OCI-LY3 (cell line): ENCODE measurements around the gene RNF17.
A peak's percentile ranks its signal among the peaks of the same experiment; 100 is the strongest.

Experiments
- H2AFZ ChIP-seq: fragments of 200-600, 300-600 bp; shearing (Covaris generic); 2 replicates; pipeline ENCODE4 v1.6.0; 2014; ENCODE audit warnings: antibody characterized with exemption, low read depth, low read length
- H3K27ac ChIP-seq: fragments of 200-600, 300-600 bp; sonication (generic); 2 replicates; pipeline ENCODE4 v1.5.1; 2014; ENCODE audit warnings: mild to moderate bottlenecking, low read length, moderate library complexity, mixed read lengths
- H3K27me3 ChIP-seq: fragments of 200-600, 300-600 bp; sonication (generic); 2 replicates; pipeline ENCODE4 v1.6.1; 2014; ENCODE audit warnings: low read depth, low read length, mixed read lengths
- H3K36me3 ChIP-seq: fragments of 200-600, 300-600 bp; sonication (generic); replicated peaks from 2 replicates; pipeline ENCODE3; 2014; ENCODE audit warnings: low read depth, low read length, mixed read lengths
- H3K4me1 ChIP-seq: fragments of 300-600, 200-600 bp; sonication (generic); 2 replicates; pipeline ENCODE4 v1.6.1; 2014; ENCODE audit warnings: low read length, mixed read lengths
- H3K4me2 ChIP-seq: fragments of 200-600, 300-600 bp; sonication (generic); 2 replicates; pipeline ENCODE4 v1.6.1; 2014; ENCODE audit warnings: low read length, mixed read lengths
- H3K4me3 ChIP-seq: fragments of 300-600, 200-600 bp; sonication (generic); 2 replicates; pipeline ENCODE4 v1.5.1; 2014; ENCODE audit warnings: antibody characterized with exemption, mild to moderate bottlenecking, low read length, moderate library complexity
- H3K79me2 ChIP-seq: fragments of 300-600, 200-600 bp; shearing (Covaris generic); 2 replicates; pipeline ENCODE4 v1.6.1; 2014; ENCODE audit warnings: mild to moderate bottlenecking, low read length, mixed read lengths
- H3K9ac ChIP-seq: fragments of 300-600, 200-600 bp; shearing (Covaris generic); 2 replicates; pipeline ENCODE4 v1.6.0; 2014; ENCODE audit warnings: mild to moderate bottlenecking, low read length, moderate library complexity
- H3K9me3 ChIP-seq: fragments of 200-600, 300-600 bp; shearing (Covaris generic); 2 replicates; pipeline ENCODE4 v1.6.1; 2014; ENCODE audit warnings: low read length, mixed read lengths; ENCODE audit not compliant: insufficient read depth
- H4K20me1 ChIP-seq: fragments of 200-600, 300-600 bp; sonication (generic); 2 replicates; pipeline ENCODE4 v1.6.1; 2016; ENCODE audit warnings: low read length, mixed read lengths; ENCODE audit not compliant: insufficient read depth
- CTCF ChIP-seq: fragments of 200-600, 300-600 bp; sonication (generic); IDR thresholded peaks from 2 replicates; pipeline ENCODE4 v1.5.1; 2014; ENCODE audit warnings: antibody characterized with exemption, low read length, low read depth
- EZH2phosphoT487 ChIP-seq: fragments of 200-600 bp; shearing (Covaris generic); IDR thresholded peaks from 2 replicates; pipeline ENCODE4 v1.6.1; 2018; ENCODE audit warnings: antibody characterized with exemption, mixed run types, low read depth

RNF17 gene

GRCh38 chr13:24863748-24864540 is 100.0 kb downstream of the RNF17 start:
- H3K9me3 ChIP-seq, result no peaks in the 10 kb centered on the region
- H3K4me3 ChIP-seq, result no peak overlapping the region
- H3K27ac ChIP-seq, result no peak overlapping the region
- peaks cover 6% of the 10 kb centered on the region for H3K4me1 ChIP-seq
- H3K36me3 ChIP-seq, result no peaks in the 10 kb centered on the region
- H3K4me2 ChIP-seq, result no peak overlapping the region
- H3K9ac ChIP-seq, result no peak overlapping the region
- H3K27me3 ChIP-seq, result peaks cover 15% of the 10 kb centered on the region; the same call in 1 of the 2 replicates
- no peaks in the 10 kb centered on the region for H3K79me2 ChIP-seq
- no peak for TF ChIP-seq CTCF
- no peak for TF ChIP-seq EZH2phosphoT487
- no peak overlapping the region for H2AFZ ChIP-seq
- no peaks in the 10 kb centered on the region for H4K20me1 ChIP-seq

GRCh38 chr13:24864579-24864978 is 100.6 kb downstream of the RNF17 start:
- peaks cover 7% of the 10 kb centered on the region for H3K4me1 ChIP-seq
- no peak overlapping the region for H3K4me3 ChIP-seq
- H3K9me3 ChIP-seq, result no peaks in the 10 kb centered on the region
- no peak overlapping the region for H3K4me2 ChIP-seq
- no peak overlapping the region for H2AFZ ChIP-seq
- no peaks in the 10 kb centered on the region for H3K79me2 ChIP-seq
- no peaks in the 10 kb centered on the region for H4K20me1 ChIP-seq
- H3K36me3 ChIP-seq, result no peaks in the 10 kb centered on the region
- H3K27ac ChIP-seq, result no peak overlapping the region
- peaks cover 15% of the 10 kb centered on the region; the same call in 1 of the 2 replicates for H3K27me3 ChIP-seq
- TF ChIP-seq CTCF (no peak), EZH2phosphoT487 (no peak)
- H3K9ac ChIP-seq, result no peak overlapping the region

- Histone ChIP-seq H3K4me2 (peak overlapping the region; percentile 2; the same call in 1 of the 2 replicates), H3K27me3 (peaks cover 15% of the 10 kb centered on the region; the same call in 1 of the 2 replicates), H3K9me3 (no peaks in the 10 kb centered on the region), H3K4me1 (peaks cover 7% of the 10 kb centered on the region), H3K9ac (no peak overlapping the region), H3K4me3 (no peak overlapping the region; the same call in 1 of the 2 replicates), H4K20me1 (no peaks in the 10 kb centered on the region), H3K27ac (no peak overlapping the region), H2AFZ (no peak overlapping the region), H3K79me2 (no peaks in the 10 kb centered on the region), H3K36me3 (no peaks in the 10 kb centered on the region)
- TF ChIP-seq CTCF (peak; percentile 41), EZH2phosphoT487 (no peak)
Measured at GRCh38 chr13:24865163-24865953, 101.4 kb downstream of the RNF17 start.

GRCh38 chr13:24866488-24866887 is 102.5 kb downstream of the RNF17 start:
- Histone ChIP-seq H3K9me3 (no peaks in the 10 kb centered on the region), H4K20me1 (no peaks in the 10 kb centered on the region), H3K4me2 (no peak overlapping the region), H3K36me3 (no peaks in the 10 kb centered on the region), H3K4me1 (peaks cover 7% of the 10 kb centered on the region), H2AFZ (no peak overlapping the region), H3K27me3 (peaks cover 15% of the 10 kb centered on the region; the same call in 1 of the 2 replicates), H3K4me3 (no peak overlapping the region), H3K79me2 (no peaks in the 10 kb centered on the region), H3K9ac (no peak overlapping the region), H3K27ac (no peak overlapping the region)
- TF ChIP-seq CTCF (no peak), EZH2phosphoT487 (no peak)
